CD4-positive, alpha-beta T cell treated with Interleukin-6 for 4 hours (primary cell): Measurements from ENCODE around the gene SRL.
A peak's percentile ranks its signal among the peaks of the same experiment; 100 is the strongest.

Experiments used
- DNase-seq: peaks from one replicate; pipeline ENCODE4 v3.0.0-alpha.2; 2020; ENCODE audit warnings: mixed read lengths

SRL gene

GRCh38 chr16:4241928-4242283, at the start of gene SRL:
Gene SRL (minus strand): TSS chr16:4242080. CDS start chr16:4242067, 13 bp downstream.
- DNase-seq, result no peak

GRCh38 chr16:4290236-4290830, 48.5 kb upstream of the SRL start:
- no peak for DNase-seq

- DNase-seq, result peak; percentile 89
Measured at GRCh38 chr16:4288148-4288921, 46.5 kb upstream of the SRL start.

DNA sequence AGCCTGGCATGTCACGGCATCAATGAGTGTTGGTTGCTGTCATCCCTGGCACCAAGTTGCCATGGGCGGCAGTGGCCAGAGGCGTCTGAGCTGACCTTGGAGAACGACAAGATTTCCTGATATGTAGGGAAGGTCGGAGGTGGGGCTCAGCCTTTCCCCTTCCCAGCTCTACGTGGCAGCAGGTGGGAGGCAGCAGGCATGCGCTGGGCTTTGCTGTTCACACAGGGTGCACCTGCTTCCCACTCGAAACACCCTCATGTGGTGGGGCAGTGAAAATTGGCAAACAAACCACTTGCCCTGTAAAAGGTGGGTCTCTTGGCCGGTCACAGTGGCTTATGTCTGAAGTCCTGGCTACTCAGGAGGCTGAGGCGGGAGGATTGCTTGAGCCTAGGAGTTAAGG, 43.3 kb upstream of the SRL start:
- no peak for DNase-seq

- DNase-seq, result no peak
Measured at GRCh38 chr16:4283939-4284338, 42.1 kb upstream of the SRL start.

DNA sequence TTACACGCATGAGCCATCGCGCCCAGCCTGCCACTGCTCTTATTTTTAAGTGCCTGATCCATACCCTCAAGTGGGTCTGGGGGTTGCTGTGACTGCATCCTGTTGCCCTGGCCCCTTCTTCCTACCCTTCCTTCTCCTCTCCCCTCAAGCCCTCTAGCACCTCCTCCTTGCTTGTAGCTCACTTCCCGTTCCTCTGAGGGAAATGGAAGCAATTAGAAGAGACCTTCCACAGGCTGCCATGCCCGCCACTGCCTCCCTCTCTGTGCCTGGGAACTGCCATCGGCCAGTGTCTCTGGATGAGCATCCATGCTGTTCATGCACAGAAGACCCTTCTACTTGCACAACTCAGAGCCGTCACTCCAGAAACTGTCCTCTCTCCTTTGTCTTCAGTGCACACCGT, 41.6 kb upstream of the SRL start:
- no peak for DNase-seq

- DNase-seq, result no peak
Measured at GRCh38 chr16:4280625-4281024, 38.7 kb upstream of the SRL start.

- DNase-seq, result no peak
Measured at GRCh38 chr16:4277987-4278513, 36.2 kb upstream of the SRL start.

DNA sequence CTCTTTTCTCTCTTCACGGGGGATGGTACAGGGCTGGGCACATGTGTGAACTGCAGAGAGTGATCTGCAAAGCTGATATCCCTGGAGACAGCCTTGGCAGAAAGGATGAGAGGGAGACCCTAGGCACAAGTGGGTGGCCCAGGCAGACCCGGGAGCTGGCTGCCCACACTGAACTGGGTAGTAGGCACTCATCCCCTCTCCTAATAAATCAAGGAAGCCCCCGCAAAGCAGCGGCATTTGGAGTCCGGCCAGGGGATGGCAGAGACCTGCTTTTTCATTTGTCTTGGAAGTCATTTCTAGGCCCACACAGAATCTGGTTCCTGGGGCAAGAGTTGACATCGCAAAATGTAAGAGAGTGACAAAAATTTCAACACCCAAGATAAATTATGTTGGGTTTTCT, 34.0 kb upstream of the SRL start:
- DNase-seq, result no peak

- DNase-seq, result peak; percentile 69
Measured at GRCh38 chr16:4273858-4274311, 32.0 kb upstream of the SRL start.

DNA sequence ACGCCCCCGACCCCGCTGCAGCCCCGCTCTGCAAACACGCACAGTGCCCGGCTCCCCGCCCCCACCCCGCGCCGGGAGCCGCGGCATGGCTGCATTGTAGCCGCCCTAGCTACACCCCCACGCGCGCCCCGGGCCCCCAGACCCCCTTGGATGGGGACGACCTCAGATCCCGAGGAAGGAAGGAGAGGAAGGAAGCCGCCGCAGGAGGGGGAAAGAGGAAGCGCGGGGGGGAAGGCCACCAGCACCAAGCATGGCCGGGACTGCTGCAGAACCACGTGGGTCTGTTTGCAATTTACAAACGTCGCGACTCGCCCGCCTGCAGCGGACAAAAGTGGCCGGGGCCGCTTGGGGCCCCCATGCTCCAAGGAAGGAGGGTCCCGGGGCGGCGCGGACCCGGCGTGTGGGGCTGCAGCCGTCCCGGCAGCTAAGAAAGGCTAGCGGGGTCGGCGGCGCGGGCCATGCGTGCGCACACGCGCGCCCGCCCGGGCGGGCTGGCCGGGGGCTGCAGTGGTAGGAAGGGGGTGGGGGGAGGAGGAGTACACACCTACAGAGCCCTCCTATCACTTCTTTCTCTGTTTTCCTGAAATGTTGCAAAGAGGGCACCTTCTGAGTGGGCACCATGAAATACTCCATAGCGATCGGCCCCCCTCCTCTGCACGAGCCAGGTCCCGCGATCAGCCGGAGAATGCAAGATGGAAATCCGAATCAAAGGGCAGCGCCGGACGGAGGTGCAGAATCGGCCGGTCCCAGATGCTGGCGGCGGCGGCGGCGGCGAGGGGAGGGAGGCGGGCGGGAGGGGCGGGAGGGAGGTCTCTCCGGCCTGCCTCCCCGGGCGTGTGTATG, 30.5 kb upstream of the SRL start:
- peak; percentile 61 for DNase-seq

DNA sequence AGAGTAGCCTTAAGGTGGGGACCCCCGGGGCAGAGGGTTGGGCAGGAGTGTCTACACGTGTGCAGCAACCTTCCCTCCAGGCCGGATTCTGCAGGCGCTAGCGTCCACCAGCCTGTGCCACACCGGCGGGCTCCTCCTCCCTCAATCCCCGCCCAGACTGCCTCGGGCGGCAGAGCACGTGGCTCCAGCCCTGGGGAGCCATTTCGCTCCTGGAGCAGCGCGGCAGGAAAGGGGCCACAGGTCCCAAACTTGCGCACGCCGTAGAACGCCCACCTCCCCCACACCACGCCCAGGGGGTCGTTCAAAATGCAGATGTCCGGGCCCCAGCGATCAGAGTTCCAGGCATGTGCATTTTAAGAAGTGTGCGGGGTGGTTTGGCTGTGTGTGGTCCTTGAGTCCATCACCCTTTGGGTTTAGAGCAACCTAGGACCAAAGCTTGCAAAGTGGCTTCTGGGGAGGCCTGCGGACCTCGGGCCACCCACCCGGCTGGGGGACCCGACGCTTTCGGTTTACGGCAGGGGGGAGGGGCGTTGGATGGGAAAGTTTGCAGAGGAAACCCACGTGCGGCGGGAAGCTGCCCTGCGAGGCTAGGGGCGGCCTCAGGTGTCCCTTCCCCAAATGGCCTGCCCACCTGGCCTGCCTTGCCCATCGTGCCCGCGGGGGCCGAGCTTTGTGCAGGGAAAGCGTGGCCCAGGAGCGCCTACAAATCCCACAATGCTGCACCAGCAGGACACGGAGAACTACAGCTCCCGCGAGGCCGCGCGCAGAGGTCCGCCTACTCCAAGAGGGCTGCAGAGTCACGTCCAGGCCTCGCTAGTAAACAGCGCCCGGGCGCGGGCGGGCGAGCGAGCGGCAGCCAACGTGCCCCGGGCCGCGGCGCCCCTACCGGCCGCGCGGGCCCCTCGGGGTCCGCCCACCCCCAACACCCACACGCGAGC, 29.6 kb upstream of the SRL start:
- peak; percentile 92 for DNase-seq

DNA sequence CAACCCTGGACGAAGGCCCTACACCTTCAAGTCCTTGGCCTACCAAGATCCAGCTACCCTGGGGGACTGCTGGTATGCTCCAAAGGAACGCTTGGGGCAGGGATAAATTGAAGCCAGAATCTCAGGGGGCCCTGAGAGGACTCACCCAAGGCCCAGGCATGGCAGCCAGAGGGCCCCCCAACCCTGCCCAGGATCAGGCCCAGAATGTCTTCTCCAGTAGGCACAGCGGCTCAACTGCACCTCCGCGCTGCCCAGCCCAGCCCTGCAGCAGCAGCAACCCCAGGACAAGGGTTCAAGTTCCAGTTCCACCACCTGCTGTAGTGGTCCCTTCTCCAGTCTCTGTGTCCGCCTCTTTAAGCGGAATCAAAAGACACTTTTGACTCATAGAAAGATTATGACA, 28.7 kb upstream of the SRL start:
- no peak for DNase-seq

- no peak for DNase-seq
Measured at GRCh38 chr16:4270091-4270490, 28.2 kb upstream of the SRL start.

GRCh38 chr16:4266372-4266771, 24.5 kb upstream of the SRL start:
- DNase-seq, result no peak

DNA sequence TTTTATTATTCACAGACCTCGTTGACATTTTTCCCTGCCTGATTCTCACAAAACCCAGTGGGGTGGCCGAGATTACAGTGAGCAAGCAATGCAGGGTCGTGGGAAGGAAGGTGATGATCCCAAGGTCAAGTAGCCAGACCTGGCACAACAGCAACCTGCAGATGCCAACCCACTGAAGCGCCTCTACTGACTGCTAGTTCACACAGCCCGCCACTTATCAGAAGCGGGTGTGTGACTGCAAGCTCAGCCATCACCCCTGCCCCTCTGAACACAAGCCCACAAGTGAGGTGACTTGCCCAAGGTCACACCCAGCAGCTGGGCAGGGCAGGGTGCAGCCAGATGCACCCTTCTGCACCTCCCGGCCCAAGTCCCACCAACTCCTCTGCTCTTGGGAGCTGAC, 23.8 kb upstream of the SRL start:
- DNase-seq, result no peak

DNA sequence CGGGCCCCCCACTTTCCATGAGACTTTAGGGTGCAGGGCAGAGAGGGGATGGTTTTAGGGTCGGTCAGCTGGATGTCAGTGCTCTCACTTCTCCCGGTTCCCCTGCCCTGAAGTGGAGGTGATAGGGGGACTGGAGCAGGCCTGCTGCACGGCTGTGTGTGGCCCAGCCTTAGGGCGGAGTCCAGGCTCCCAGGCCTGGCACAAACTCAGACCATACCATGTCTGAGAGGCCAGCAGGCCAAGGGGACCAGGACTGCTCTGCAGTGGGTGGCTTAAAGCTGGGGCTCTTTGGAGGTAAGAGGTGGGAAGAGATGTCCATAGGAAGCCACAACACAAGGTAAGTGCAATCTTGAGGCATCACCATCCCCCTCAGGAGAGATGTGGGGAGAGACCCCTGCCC, 22.7 kb upstream of the SRL start:
- no peak for DNase-seq

DNA sequence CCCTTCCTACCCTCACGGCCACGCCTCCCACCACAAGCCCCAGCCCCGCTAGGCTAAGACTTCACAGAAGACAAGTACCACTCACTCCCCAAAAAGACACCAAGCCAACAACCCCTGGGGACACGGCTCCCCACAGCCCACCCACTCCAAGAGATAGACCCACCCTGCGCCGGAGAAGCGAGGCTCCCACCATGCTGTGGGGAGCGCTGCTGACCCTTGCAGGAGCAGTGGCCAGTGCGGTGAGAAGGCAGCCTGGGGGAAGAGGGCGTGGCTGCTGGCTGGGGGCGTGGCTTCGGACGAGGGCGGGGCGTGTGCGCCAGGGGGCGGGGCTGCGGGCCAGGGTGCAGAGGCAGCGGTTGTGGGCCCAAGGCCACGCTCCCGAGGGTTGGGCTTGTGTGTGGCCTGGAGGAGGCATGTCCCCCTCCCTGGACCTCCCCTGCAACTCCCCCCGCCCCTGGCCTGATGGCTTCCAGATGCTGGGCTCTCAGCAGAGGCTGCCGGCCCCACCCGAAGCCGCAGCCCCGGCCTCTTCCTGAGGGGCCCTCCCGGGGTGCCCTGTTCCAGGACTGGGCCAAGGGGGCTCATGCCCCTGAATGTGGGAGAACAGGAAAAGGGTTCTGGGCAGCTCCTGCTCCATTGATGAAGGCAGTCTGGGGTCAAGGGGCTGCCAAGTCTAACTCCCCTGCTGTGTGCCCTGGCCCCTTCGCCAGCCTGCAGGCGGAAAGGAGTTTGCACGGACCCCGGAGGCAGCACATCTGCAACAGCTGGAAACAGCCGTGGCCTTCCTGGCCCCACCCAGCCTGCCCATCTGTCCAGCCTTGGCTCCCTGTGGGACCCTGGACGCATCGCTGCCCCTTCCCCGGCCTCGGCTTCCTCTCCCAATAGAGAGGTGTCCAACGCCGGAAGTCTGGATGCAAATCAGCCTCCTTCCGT, 21.9 kb upstream of the SRL start:
- no peak for DNase-seq

DNA sequence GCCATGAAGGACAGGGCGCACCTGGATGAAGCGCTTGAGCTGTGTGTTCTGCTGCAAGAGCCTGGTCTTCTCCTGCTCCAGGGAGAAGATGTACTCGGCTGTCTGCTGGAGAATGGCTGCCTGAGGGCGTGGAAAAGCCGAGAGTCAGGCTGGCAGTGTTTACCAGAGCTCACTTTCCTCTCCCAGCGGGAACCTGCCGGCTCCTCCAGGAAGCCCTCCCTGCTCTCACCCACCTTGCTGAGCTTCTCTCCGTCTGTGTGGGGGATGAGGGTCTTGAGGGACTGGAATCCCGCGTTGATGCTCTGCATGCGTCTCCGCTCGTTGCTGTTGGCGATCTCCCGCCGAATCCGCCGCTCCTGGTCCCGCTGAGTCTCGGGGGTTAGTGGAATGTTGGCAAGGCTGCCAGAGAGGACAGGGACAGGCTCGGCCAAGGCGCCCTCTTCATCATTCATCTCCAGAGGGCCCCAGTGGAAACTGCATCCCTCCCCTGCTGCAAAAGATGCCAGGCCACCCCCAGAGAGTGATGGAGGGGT, 20.5 kb upstream of the SRL start:
- no peak for DNase-seq

- peak; percentile 38 for DNase-seq
Measured at GRCh38 chr16:4261557-4262172, 19.8 kb upstream of the SRL start.
